Measurements from ENCODE around the gene RNF208.
"Not testable (repeated sequence)": the region's sequence is repeated elsewhere in the genome, so short reads cannot be mapped to it uniquely, and the experiment has no call there.

The RNF208 gene, protein sequence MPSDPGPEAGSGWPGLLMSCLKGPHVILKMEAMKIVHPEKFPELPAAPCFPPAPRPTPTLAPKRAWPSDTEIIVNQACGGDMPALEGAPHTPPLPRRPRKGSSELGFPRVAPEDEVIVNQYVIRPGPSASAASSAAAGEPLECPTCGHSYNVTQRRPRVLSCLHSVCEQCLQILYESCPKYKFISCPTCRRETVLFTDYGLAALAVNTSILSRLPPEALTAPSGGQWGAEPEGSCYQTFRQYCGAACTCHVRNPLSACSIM
- long read RNA-seq, donor 1, transcript RNF208-201 (1 exons, 1,077 nt) = major isoform, 5 of 5 reads
- long read RNA-seq, donor 1, partial matches to known transcripts = 0 of 5 reads
- long read RNA-seq, donor 1, other reads (novel, unspliced or antisense) = 0 of 5 reads
- long read RNA-seq, donor 2, transcript RNF208-201 (1 exons, 1,077 nt) = major isoform, 9 of 9 reads
- long read RNA-seq, donor 2, partial matches to known transcripts = 0 of 9 reads
- long read RNA-seq, donor 2, other reads (novel, unspliced or antisense) = 0 of 9 reads
- long read RNA-seq, donor 3, transcript RNF208-201 (1 exons, 1,077 nt) = major isoform, 8 of 8 reads
- long read RNA-seq, donor 3, partial matches to known transcripts = 0 of 8 reads
- long read RNA-seq, donor 3, other reads (novel, unspliced or antisense) = 0 of 8 reads
- long read RNA-seq, donor 4, transcript RNF208-201 (1 exons, 1,077 nt) = major isoform, 8 of 8 reads
- long read RNA-seq, donor 4, partial matches to known transcripts = 0 of 8 reads
- long read RNA-seq, donor 4, other reads (novel, unspliced or antisense) = 0 of 8 reads
- long read RNA-seq, donor 5, transcript RNF208-201 (1 exons, 1,077 nt) = major isoform, 7 of 14 reads
- long read RNA-seq, donor 5, partial matches to known transcripts = 7 of 14 reads
- long read RNA-seq, donor 5, other reads (novel, unspliced or antisense) = 0 of 14 reads
- long read RNA-seq, donor 6, transcript RNF208-201 (1 exons, 1,077 nt) = major isoform, 21 of 32 reads
- long read RNA-seq, donor 6, partial matches to known transcripts = 11 of 32 reads
- long read RNA-seq, donor 6, other reads (novel, unspliced or antisense) = 0 of 32 reads
- long read RNA-seq, donor 7, transcript RNF208-201 (1 exons, 1,077 nt) = major isoform, 23 of 32 reads
- long read RNA-seq, donor 7, partial matches to known transcripts = 0 of 32 reads
- long read RNA-seq, donor 7, other reads (novel, unspliced or antisense) = 9 of 32 reads
- long read RNA-seq, donor 8, transcript RNF208-201 (1 exons, 1,077 nt) = major isoform, 10 of 10 reads
- long read RNA-seq, donor 8, partial matches to known transcripts = 0 of 10 reads
- long read RNA-seq, donor 8, other reads (novel, unspliced or antisense) = 0 of 10 reads

DNA sequence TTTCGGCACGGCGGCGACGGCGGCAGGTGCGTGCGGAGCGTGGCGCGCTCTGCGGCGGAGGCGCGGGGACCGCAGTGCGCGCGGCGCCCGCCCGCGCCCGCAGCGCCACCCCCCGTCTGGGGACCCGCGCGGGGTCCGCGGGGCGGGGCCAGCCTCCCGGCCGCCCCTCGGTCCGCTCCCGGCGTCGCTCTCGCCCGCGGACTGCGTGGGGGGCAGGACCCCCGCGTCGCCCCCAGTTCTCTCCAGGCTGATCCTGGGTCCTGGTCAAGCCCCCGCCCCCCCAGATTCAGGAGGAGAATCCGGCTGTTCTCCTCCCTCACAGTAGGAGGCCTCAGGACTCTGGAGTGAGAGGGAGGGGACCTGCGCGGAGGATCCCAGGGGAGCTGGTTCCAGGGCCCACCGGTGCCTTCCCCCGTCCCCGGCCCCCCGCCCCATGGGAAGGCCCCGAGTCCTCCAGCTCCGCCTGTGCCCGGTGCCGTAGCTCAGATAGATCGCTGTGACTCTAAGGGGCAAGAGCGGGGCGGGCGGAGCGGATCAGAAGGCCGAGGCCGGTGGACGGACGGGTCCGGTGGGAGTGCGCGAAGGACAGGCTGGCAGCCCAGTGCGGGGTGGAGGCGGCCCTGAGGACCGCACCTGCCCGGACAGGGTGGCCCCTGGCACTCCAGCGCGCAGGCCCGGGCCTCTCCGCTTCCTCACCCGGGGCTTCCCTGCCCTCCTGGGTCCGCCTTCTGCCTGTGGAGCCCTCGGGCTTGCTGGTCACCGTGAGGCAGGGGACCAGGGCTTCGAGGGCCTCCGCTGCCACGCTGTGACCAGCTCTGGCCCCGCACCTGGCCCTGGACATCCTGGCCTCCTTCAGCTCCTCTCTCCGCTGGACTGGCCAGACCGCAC, at the start of gene RNF208:
RNF208 (minus strand) TSS at position 51 of the 888 bp plus-strand sequence. CDS start 1,028 bp downstream, outside the sequence.
- DNase-seq = peak; percentile 68

- DNase-seq = no peak
These were observed 49.6 kb upstream of the RNF208 start for GRCh38 chr9:137271696-137272076.

GRCh38 chr9:137270929-137271695, 49.1 kb upstream of the RNF208 start:
- DNase-seq = no peak

DNA sequence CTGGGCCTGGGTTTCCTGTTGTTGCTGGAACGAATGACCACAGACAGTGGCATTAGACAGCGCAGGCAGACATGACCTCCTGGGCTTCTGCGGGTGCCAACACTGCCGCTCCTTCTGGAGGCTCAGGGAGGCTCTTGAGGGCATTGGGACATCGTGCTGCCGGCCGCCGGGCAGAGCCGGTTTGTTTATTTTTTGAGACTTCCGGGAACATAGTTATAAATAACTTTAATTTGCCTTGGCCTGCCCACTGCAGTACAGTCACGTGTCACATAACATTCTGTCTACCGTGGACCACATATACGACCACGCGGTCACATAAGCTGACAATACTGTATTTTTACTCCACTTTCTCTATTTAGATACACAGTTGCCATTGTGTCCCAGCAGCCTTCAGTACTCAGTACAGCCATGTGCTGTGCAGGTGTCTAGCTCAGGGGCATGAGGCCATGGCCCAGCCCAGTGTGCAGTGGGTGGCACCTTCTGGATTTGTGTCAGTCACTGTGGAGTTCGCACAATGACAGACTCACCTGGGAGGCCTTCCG, 47.3 kb upstream of the RNF208 start:
- DNase-seq = no peak

DNA sequence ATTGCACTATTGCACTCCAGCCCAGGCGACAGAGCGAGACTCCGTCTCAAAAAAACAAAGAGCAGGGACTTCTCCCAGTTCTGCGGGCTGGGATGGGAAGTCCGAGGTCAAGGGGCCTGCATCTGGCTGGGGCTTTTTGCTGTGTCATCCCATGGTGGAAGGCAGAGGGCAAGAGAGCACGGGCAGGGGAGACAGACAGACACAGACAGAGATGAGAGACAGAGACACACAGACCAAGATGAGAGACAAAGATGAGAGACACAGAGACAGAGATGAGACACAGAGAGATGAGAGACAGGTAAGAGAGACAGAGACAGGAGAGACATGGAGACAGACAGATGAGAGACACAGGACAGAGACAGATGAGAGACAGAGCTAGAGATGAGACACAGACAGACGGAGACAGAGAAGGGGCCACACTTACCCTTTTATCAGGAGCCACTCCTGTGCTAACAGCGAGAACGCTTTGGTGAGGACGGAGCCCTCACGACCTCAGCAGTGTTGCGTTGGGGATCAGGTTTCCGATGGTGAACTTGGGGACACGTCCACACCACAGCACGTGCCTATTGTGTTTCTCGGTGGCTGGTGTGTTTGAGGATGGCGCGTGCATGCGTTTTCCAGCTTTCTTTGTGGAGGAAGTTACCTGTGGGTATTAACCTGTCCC, 46.6 kb upstream of the RNF208 start:
- no peak for DNase-seq

GRCh38 chr9:137267933-137268355, 45.9 kb upstream of the RNF208 start:
- DNase-seq = no peak

- no peak for DNase-seq
These were observed 44.8 kb upstream of the RNF208 start for GRCh38 chr9:137266585-137267453.

DNA sequence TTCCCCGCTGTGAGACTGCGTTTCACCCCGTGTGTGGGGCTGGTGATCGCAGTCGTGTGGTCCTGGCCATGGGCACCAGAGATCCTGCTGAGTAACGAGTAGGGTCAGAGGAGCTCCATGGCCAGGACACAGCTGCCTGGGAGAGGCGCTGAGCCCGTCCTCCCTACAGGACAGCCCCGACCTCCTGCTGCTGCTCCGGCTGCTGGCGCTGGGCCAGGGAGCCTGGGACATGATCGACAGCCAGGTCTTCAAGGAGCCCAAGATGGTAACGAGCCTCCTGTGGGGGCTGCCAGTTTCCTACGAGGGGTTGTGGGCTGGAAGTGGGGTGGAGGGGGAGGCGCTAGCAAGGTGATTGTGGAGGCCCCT, 44.1 kb upstream of the RNF208 start:
- no peak for DNase-seq

DNA sequence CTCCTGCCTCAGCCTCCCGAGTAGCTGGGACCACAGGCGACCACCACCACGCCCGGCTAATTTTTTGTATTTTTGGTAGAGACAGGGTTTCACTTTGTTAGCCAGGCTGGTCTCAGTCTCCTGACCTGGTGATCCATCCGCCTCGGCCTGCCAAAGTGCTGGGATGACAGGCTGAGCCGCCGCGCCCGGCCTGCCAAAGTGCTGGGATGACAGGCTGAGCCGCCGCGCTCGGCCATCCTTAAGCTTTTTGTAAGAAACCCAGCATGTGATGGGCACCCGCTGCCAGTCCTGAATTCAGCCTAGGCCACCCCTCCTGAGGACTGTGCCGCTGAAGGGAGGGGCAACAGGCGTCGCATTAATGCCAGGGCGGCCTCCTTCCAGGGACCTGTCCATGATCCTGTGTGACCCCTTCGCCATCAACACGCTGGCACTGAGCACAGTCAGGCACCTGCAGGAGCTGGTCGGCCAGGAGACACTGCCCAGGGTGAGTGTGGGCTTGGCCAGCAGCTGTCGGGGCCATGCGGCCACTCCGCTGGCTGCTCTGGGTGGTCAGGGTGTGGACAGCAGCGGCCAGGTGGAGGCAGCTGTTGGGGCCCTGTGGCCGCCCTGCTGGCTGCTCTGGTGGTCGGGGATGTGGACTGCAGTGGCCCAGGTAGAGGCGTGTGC, 43.6 kb upstream of the RNF208 start:
- no peak for DNase-seq

DNA sequence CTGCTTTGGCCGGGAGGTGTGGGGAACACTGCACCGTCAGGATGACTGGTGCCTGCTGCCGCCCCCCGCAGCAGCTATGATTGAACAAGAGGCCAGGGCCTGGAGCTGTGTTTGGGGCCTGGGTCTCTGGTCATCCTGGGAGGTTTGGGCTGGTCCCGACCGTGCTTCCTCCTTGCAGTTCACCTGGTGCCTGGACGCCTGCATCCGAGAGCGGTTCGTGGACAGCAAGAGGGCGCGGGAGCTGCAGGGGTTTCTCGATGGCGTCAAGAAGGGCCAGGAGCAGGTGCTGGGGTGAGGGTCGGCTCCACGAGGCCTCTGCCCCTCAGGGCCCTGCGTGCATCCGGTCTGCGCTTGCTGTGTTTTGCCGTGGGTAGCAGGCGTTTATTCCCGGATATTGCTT, 42.0 kb upstream of the RNF208 start:
- no peak for DNase-seq

- no peak for DNase-seq
These were observed 41.5 kb upstream of the RNF208 start for GRCh38 chr9:137263506-137263905.

GRCh38 chr9:137262909-137263285, 40.9 kb upstream of the RNF208 start:
- DNase-seq = no peak

DNA sequence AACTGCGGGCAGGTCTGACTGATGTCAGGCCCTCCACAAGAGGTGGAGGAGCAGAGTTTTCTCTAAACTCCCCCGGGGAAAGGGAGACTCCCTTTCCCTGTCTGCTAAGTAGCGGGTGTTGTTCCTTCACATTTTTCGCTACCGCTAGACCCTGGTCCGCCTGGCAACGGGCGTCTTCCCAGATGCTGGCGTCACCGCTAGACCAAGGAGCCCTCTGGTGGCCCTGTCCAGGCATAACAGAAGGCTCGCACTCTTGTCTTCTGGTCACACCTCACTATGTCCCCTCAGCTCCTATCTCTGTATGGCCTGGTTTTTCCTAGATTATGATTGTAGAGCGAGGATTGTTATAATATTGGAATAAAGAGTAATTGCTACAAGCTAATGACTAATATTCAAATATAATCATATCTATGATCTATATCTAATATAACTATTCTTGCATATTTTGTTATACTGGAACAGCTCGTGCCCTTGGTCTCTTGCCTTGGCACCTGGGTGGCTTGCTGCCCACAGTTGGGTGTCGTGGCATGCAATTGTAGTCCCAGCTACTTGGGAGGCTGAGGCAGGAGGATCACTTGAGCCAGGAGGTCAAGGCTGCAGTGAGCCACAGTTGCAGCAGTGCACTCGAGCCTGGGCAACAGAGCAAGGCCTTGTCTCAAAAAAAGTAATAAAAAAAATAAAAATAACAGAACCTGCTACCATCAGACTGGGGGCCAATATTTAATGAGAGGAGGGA, 40.3 kb upstream of the RNF208 start:
- not testable (repeated sequence) for DNase-seq

GRCh38 chr9:137256856-137257255, 34.8 kb upstream of the RNF208 start:
- no peak for DNase-seq

DNA sequence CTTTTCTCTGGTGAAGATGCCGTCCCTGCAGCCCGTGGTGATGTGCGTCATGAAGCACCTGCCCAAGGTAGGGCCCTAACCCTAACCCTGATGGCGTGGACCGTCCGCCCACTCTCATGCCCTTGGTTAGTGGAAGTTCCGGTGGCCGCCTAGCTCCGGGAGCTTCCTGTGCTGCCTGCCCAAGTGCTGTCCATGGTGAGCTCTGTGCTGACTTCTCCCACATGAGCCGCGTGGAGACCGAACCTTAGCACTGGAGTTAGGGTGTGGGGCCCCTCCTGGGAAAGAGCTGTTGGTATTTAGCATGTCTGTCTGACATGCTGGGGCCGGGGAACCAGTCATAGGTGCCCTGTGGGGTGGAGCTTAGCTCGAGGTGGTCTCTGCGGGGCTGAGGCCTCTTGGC, 34.3 kb upstream of the RNF208 start:
- no peak for DNase-seq

GRCh38 chr9:137255448-137256114, 33.5 kb upstream of the RNF208 start:
- DNase-seq = peak; percentile 74

All from right kidney (tissue), 9 donors.